HepG2 (cell line): ENCODE results near the gene PTGR1. TPM values are rescaled to one million over a fixed set of nuclear protein-coding genes. Genes with fewer than 3 reads are reported as not detected.
A peak's percentile ranks its signal among the peaks of the same experiment; 100 is the strongest.

Experiments used
- CAMTA2 ChIP-seq: sonication (generic); formaldehyde crosslinking; IDR thresholded peaks from 2 replicates; pipeline ENCODE4 v1.4.0; 2020; ENCODE audit warnings: mild to moderate bottlenecking, missing genetic modification reagents, borderline replicate concordance
- CREM ChIP-seq, 2 experiments: sonication (generic) in 1 of 2; formaldehyde crosslinking in 1 of 2; IDR thresholded peaks; 2 replicates each; pipeline versions ENCODE4 v1.4.0 to v1.6.1; 2016 to 2020; ENCODE audit warnings: antibody characterized with exemption in 1 of 2, mild to moderate bottlenecking in 1 of 2, missing genetic modification reagents in 1 of 2
- HIVEP1 ChIP-seq: sonication (generic); formaldehyde crosslinking; IDR thresholded peaks from 2 replicates; pipeline ENCODE4 v1.4.0; 2020; ENCODE audit warnings: mild to moderate bottlenecking, missing genetic modification reagents
- HOXA3 ChIP-seq: sonication (generic); formaldehyde crosslinking; IDR thresholded peaks from 2 replicates; pipeline ENCODE4 v1.5.0; 2020; ENCODE audit warnings: missing genetic modification reagents
- IRX3 ChIP-seq: sonication (generic); formaldehyde crosslinking; IDR thresholded peaks from 2 replicates; pipeline ENCODE4 v1.8.1; 2023; ENCODE audit warnings: mild to moderate bottlenecking, low read depth, missing genetic modification reagents, borderline replicate concordance
- KDM3A ChIP-seq: IDR thresholded peaks from 2 replicates; pipeline ENCODE4 v1.6.1; 2018; ENCODE audit warnings: low read depth, missing compliant biosample characterization
- MEF2D ChIP-seq: sonication (generic); formaldehyde crosslinking; IDR thresholded peaks from 2 replicates; pipeline ENCODE4 v1.5.1; 2020; ENCODE audit warnings: mild to moderate bottlenecking, missing genetic modification reagents
- SMYD3 ChIP-seq: sonication (generic); formaldehyde crosslinking; IDR thresholded peaks from 2 replicates; pipeline ENCODE4 v1.8.1; 2023; ENCODE audit warnings: mild to moderate bottlenecking, missing genetic modification reagents
- SPEN ChIP-seq: sonication (generic); formaldehyde crosslinking; IDR thresholded peaks from 2 replicates; pipeline ENCODE4 v1.5.1; 2020; ENCODE audit warnings: low read depth, mild to moderate bottlenecking, missing genetic modification reagents
- SRY ChIP-seq: sonication (generic); formaldehyde crosslinking; IDR thresholded peaks from 2 replicates; pipeline ENCODE4 v1.8.0; 2022; ENCODE audit warnings: mild to moderate bottlenecking, missing genetic modification reagents
- ZBTB38 ChIP-seq: sonication (generic); formaldehyde crosslinking; IDR thresholded peaks from 2 replicates; pipeline ENCODE4 v1.5.1; 2020; ENCODE audit warnings: mild to moderate bottlenecking, missing genetic modification reagents
- ZNF225 ChIP-seq: sonication (generic); formaldehyde crosslinking; IDR thresholded peaks from 2 replicates; pipeline ENCODE4 v1.4.0; 2020; ENCODE audit warnings: mild to moderate bottlenecking, missing genetic modification reagents
- ZNF558 ChIP-seq: sonication (generic); formaldehyde crosslinking; IDR thresholded peaks from 2 replicates; pipeline ENCODE4 v1.9.0; 2022; ENCODE audit warnings: mild to moderate bottlenecking, missing genetic modification reagents, borderline replicate concordance
- ZNF781 ChIP-seq: sonication (generic); formaldehyde crosslinking; IDR thresholded peaks from 2 replicates; pipeline ENCODE4 v1.5.1; 2020; ENCODE audit warnings: borderline replicate concordance, mild to moderate bottlenecking, missing genetic modification reagents; ENCODE audit errors: not compliant biosample characterization
- polyA plus RNA-seq, 8 experiments: library from polyadenylated mRNA; depleted of rRNA in 3 of 8; stranded (reverse) in 7 of 8; unstranded in 1 of 8; fragments of >200 nt; fragmentation: Illumina TruSeq in 4 of 8; extraction: Trizol in 4 of 8; gene quantifications; 2 replicates each; pipeline versions ENCODE4 v1.2.1 to v1.2.3, GENCODE V29; 2011 to 2016; ENCODE audit warnings: low read depth in 4 of 8, missing spikeins in 1 of 8, mixed read lengths in 1 of 8; ENCODE audit not compliant: insufficient read depth in 1 of 8
- total RNA-seq, 5 experiments: library from RNA; depleted of rRNA; stranded (reverse); fragments of >200 nt; fragmentation: Illumina TruSeq; extraction: Trizol; gene quantifications; 2 replicates each; pipeline ENCODE4 v1.2.3, GENCODE V29; 2016; ENCODE audit warnings: low read depth in 1 of 5
- TF ChIP-seq, protein P1 (sequence below): sonication (generic); formaldehyde crosslinking; IDR thresholded peaks from 2 replicates; pipeline ENCODE4 v1.4.0; 2020; ENCODE audit warnings: missing genetic modification reagents
- TF ChIP-seq, protein P2 (sequence below): sonication (generic); formaldehyde crosslinking; conservative IDR thresholded peaks from 2 replicates; pipeline ENCODE4 v1.5.0; 2020; ENCODE audit warnings: missing genetic modification reagents
- TF ChIP-seq, protein P3 (sequence below): IDR thresholded peaks from 2 replicates; pipeline ENCODE4 v1.6.1; 2016; ENCODE audit warnings: mild to moderate bottlenecking
- TF ChIP-seq, protein P4 (sequence below), 2 experiments: sonication (generic) in 1 of 2; formaldehyde crosslinking in 1 of 2; IDR thresholded peaks; 2 replicates each; pipeline versions ENCODE4 v1.5.1 to v1.6.1; 2011 to 2020; ENCODE audit warnings: borderline replicate concordance in 1 of 2, low read depth in 1 of 2, low read length in 1 of 2, mild to moderate bottlenecking in 1 of 2, missing genetic modification reagents in 1 of 2, moderate library complexity in 1 of 2

PTGR1 gene
- total and polyA plus RNA-seq, 2 of the 13 experiments (the other 11 are each of a cell fraction or from before 2014, with no cell fraction given) = 6.0 to 15.8 TPM

DNA sequence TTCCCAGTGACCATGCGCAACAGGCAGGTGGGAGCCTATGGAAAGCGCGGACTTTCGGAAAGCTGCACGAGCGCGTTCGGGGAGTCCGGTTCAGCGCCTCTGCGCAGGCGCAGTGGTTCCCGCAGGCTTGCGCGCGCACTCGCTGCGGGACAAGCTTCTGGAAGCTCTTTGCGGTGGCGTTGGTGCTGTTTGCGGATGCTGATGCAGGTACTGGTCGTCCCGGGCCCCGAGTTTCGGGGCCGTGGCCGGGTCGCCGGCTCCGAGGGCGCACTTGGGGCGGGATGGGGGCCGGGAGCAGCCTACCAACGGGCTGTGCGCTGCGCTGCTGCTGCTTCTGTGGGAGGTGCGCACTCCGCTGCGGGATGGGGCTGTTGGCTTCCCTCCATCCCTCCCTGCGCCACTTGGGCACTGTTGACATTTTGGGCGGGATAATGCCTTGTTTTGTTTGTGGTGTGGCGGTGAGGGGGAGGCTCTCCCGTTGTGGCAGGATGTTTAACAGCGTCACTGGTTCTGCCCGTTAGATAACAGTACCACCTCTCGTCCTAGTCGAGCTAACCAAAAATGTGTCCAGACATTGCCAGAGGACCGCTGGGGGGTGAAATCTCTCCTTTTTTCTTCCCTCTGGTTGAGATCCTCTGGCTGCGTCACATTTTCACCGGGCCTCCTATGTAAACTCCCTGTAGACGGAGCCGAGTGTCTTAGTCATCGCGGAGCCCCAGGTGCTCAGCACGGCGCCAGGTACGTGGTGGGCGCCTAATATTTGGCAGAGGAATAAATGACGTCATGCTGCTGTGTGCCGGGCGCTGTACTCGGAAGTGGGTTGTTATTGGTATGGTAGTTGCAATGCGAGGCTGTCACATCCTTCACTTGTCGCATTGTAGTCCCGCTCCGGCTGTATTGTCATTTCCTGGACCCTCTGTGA lies 74.1 kb downstream of the PTGR1 start, which contains the start of gene ZNF483 (continued):
- TF ChIP-seq, protein P1, sequence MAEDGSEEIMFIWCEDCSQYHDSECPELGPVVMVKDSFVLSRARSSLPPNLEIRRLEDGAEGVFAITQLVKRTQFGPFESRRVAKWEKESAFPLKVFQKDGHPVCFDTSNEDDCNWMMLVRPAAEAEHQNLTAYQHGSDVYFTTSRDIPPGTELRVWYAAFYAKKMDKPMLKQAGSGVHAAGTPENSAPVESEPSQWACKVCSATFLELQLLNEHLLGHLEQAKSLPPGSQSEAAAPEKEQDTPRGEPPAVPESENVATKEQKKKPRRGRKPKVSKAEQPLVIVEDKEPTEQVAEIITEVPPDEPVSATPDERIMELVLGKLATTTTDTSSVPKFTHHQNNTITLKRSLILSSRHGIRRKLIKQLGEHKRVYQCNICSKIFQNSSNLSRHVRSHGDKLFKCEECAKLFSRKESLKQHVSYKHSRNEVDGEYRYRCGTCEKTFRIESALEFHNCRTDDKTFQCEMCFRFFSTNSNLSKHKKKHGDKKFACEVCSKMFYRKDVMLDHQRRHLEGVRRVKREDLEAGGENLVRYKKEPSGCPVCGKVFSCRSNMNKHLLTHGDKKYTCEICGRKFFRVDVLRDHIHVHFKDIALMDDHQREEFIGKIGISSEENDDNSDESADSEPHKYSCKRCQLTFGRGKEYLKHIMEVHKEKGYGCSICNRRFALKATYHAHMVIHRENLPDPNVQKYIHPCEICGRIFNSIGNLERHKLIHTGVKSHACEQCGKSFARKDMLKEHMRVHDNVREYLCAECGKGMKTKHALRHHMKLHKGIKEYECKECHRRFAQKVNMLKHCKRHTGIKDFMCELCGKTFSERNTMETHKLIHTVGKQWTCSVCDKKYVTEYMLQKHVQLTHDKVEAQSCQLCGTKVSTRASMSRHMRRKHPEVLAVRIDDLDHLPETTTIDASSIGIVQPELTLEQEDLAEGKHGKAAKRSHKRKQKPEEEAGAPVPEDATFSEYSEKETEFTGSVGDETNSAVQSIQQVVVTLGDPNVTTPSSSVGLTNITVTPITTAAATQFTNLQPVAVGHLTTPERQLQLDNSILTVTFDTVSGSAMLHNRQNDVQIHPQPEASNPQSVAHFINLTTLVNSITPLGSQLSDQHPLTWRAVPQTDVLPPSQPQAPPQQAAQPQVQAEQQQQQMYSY (CRISPR knock-in tag) = no peak
- TF ChIP-seq MEF2D (CRISPR knock-in tag) (peak; percentile 31; the same call in 1 of the 2 replicates), SRY (CRISPR knock-in tag) (0 out of 2 replicates have a peak, but pooled peaks have one; percentile 80), KDM3A (CRISPR knock-in tag) (0 out of 2 replicates have a peak, but pooled peaks have one; percentile 38), SPEN (peak; percentile 56; the same call in 1 of the 2 replicates), ZBTB38 (CRISPR knock-in tag) (peak; percentile 26; the same call in 1 of the 2 replicates), ZNF558 (CRISPR knock-in tag) (no peak), ZNF225 (CRISPR knock-in tag) (0 out of 2 replicates have a peak, but pooled peaks have one; percentile 16), CREM (IDR thresholded peaks at IDR 0.05) (0 out of 2 replicates have a peak, but pooled peaks have one; percentile 11), CREM (CRISPR knock-in tag; IDR thresholded peaks at IDR 0.05) (no peak), IRX3 (CRISPR knock-in tag) (peak; percentile 81; the same call in 1 of the 2 replicates), HIVEP1 (CRISPR knock-in tag) (peak; percentile 68), SMYD3 (CRISPR knock-in tag) (no peak), HOXA3 (CRISPR knock-in tag) (peak; percentile 58; the same call in 1 of the 2 replicates), CAMTA2 (CRISPR knock-in tag) (0 out of 2 replicates have a peak, but pooled peaks have one; percentile 40), ZNF781 (CRISPR knock-in tag) (no peak)
- TF ChIP-seq, protein P2, sequence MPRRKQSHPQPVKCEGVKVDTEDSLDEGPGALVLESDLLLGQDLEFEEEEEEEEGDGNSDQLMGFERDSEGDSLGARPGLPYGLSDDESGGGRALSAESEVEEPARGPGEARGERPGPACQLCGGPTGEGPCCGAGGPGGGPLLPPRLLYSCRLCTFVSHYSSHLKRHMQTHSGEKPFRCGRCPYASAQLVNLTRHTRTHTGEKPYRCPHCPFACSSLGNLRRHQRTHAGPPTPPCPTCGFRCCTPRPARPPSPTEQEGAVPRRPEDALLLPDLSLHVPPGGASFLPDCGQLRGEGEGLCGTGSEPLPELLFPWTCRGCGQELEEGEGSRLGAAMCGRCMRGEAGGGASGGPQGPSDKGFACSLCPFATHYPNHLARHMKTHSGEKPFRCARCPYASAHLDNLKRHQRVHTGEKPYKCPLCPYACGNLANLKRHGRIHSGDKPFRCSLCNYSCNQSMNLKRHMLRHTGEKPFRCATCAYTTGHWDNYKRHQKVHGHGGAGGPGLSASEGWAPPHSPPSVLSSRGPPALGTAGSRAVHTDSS (CRISPR knock-in tag) = no peak
- TF ChIP-seq, protein P3, sequence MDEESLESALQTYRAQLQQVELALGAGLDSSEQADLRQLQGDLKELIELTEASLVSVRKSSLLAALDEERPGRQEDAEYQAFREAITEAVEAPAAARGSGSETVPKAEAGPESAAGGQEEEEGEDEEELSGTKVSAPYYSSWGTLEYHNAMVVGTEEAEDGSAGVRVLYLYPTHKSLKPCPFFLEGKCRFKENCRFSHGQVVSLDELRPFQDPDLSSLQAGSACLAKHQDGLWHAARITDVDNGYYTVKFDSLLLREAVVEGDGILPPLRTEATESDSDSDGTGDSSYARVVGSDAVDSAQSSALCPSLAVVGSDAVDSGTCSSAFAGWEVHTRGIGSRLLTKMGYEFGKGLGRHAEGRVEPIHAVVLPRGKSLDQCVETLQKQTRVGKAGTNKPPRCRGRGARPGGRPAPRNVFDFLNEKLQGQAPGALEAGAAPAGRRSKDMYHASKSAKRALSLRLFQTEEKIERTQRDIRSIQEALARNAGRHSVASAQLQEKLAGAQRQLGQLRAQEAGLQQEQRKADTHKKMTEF (CRISPR knock-in tag) = peak; percentile 40; the same call in 1 of the 2 replicates
- TF ChIP-seq, protein P4, sequence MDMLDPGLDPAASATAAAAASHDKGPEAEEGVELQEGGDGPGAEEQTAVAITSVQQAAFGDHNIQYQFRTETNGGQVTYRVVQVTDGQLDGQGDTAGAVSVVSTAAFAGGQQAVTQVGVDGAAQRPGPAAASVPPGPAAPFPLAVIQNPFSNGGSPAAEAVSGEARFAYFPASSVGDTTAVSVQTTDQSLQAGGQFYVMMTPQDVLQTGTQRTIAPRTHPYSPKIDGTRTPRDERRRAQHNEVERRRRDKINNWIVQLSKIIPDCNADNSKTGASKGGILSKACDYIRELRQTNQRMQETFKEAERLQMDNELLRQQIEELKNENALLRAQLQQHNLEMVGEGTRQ (IDR thresholded peaks at IDR 0.05; ENCODE audit: low read depth, low read length) = no peak
- TF ChIP-seq, protein P4 (CRISPR knock-in tag; IDR thresholded peaks at IDR 0.05; ENCODE audit: borderline replicate concordance) = no peak
